NCI-H2196 treated with DMSO at 0.1 percent for 48 hours (cell line): ENCODE data around the gene PEAK3.
A peak's percentile ranks its signal among the peaks of the same experiment; 100 is the strongest.
"Not testable (repeated sequence)": the region's sequence is repeated elsewhere in the genome, so short reads cannot be mapped to it uniquely, and the experiment has no call there.

Experiments
- DNase-seq: peaks from one replicate; lab custom pipeline; 2025; ENCODE audit not compliant: unreplicated experiment; lab: John Stamatoyannopoulos, UW

PEAK3 gene

DNA sequence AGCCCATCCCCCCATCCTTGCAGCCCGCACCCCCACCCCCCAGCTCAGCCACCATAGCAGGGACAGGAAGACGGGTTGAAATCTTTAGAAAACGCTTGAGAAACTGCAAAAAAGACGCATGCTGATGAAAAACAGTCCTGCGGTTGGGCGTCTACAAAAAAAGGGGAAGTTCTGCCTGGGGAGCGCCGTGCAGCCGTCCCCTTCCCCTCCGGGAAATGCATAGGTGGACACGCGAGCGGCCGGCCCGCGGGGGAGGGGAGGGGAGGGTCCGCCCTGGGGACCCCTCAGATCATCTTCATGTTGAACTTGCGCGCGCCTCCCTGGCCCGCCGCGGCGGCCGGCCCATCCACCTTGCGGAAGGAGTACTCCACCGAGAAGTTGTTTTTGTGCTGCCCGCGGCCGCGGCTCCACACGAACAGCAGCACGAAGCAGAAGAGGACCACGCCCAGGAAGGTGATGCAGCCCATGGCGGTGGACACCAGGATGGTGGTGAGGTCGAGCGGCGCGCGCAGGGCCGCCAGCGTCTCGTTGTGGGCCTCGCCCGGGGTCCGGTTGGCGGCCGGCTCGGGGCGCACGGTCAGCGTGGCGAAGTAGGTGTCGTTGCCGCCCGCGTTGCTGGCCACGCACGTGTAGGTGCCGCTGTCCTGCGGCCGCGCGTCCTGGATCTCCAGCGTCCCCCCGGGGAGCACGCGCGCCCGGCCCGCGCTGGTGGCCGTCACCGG is 7.9 kb upstream of the PEAK3 start:
- no peak for DNase-seq

DNA sequence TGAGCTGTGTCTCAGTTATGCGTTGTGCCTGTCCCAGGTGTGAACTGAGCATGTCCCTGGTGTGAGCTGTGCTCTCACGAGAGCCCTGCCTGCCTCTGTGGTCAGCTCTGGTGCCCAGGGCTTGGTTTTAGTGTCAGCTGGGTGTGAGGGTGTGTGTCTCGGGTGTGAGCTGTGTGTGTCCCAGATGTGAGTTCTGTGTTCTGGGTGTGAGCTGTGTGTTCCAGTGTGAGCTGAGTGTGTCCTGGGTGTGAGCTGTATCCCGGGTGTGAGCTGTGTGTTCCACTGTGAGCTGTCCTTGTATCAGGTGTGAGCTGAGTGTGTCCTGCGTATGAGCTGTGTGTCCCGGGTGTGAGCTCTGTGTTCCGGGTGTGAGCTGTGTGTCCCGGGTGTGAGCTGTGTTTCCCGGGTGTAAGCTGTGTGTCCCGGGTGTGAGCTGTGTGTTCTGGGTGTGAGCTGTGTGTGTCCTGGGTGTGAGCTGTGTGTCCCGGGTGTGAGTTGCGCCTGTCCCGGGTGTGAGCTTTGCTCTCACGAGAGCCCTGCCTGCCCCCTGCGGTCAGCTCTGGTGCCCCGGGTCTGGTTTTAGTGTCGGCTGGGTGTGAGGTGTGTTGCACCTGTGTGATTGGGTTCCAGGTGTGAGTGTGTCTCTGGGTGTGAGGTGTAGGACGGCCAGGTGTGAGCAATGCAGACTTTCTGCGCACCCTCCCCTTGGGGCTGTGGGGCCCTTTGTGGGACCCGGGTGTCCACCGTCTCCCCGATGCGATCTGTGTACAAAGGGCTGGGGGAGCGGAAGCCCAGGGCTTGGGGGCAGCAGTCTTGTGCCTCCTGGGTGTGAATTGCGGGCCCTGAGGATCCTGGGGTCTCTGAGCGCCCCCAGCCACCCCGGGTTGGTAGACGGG is 7.1 kb upstream of the PEAK3 start:
- DNase-seq: no peak

GRCh38 chr19:2288338-2288817 is 6.4 kb upstream of the PEAK3 start:
- no peak for DNase-seq

DNA sequence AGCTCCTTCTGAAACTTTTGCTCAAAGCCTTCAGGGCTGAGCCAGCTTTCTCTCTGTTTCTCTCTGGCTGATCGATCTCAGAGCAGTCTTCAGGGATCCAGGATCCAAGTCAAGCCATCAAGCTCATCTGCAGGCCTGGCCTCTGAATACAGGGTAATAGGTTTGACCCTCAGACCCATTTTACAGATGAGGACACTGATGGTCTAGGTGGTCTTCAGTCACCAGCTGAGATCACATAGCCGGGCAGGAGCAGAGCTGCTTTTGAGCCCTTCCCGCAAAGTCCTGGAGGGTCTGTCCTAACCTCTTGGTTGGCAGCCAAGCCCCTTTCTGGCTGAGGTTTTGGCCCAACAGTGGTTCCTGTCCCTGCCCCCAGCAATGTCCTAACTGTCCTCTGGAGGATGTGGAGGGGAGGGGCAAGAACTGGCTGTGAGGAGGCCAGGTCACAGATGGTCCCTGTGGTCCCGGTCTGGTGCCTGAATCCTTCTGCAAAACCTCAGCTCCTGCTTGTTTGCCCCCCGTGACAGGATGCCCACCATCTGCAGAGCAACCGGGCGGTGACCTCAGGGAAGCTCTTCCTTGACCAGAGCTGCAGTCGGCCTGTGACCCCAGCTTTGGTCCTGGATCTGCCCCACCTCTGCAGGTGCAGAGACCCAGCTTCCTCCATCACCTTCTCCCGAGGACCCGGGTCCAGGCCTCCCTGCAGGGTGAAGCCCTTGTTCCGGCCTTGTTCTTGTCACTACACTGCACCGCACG is 5.8 kb upstream of the PEAK3 start:
- no peak for DNase-seq

- DNase-seq: no peak
Measured at GRCh38 chr19:2286402-2287140, 4.6 kb upstream of the PEAK3 start.

DNA sequence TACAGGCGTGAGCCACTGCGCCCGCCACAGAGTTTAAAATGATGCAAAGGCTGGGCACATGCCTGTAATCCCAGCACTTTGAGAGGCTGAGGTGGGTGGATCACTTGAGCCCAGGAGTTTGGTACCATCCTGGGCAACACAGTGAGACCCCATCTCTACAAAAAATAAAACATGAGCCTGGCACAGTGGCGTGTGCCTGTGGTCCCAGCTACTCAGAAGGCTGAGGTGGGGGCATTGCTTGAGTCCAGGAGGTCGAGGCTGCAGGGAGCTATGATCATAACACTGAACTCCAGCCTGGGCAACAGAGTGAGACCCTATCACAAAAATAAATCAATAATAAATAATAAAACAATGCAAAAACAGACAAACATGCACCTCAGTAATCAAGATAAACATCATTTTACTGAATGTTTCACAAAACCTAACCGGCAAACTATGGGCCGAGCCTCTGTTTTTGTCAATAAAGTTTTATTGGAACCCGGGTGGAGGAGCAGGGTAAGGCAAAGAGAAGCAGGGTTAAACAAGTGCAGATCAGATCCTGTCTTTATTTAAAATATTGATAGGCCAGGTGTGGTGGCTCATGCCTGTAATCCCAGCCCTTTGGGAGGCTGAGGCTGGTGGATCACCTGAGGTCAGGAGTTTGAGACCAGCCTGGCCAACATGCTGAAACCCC is 2.0 kb upstream of the PEAK3 start:
- DNase-seq: no peak

DNA sequence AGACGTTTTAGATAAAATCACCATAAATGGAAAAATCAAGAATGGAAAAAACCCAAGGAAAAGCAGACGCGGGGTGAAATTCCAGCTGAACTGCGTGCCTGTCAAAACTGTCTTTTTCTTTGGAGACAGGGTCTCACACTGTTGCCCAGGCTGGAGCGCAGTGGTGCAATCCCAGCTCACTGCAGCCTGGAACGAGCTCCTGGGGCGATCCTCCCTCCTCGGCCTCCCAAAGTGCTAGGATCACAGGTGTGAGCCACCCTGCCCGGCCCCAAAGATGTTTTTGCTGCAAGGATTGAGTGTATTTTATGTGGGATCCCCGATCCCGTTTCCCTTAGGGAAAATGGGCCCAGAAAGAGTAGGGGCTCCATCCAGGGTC is 875 bp upstream of the PEAK3 start:
- no peak for DNase-seq

DNA sequence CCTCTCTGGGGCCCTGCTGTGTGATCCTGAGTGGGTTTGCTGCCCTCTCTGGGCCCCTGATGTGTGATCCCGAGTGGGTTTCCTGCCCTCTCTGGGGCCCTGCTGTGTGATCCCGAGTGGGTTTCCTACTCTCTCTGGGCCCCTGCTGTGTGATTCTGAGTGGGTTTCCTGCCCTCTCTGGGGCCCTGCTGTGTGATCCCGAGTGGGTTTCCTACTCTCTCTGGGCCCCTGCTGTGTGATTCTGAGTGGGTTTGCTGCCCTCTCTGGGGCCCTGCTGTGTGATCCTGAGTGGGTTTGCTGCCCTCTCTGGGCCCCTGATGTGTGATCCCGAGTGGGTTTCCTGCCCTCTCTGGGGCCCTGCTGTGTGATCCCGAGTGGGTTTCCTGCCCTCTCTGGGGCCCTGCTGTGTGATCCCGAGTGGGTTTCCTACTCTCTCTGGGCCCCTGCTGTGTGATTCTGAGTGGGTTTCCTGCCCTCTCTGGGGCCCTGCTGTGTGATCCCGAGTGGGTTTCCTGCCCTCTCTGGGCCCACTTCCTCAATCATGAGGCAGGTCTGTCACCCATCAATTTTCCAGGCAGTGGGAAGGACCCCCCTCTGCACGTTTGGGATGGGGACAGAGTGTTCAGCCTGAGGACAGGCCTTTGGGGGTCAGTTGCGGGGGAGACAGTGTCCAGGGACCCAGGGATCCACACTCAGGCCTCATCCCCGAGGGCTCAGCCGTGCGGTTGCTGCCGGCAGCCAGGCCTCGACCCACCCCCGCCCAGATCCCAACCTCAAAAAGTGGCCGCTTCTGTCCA is 512 bp downstream of the PEAK3 start:
- DNase-seq: not testable (repeated sequence)

DNA sequence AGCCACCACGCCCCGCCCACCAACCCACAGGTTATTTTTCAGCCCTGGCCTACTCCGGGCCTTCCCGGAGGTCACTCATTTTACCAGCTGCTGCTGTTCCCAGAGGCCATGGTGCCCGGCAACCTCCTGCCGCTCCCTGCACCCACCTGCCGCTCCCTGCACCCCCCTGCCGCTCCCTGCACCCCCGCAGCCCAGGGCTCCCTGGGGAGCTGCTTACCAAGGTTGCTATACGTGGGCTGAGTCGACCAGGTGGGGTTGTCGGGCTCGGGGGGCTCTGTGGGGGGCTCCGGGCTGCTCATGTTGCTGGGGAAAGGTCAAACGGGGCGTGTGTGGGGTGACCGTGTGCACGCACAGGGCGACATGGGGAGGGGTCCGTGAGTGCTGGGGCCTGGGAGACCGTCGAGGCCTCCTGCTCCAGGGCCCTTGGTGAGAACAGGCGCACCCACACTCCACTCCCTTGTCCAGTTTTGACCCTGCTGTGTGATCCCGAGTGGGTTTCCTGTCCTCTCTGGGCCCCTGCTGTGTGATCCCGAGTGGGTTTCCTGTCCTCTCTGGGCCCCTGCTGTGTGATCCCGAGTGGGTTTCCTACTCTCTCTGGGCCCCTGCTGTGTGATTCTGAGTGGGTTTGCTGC is 1.2 kb downstream of the PEAK3 start:
- no peak for DNase-seq

- no peak for DNase-seq
Measured at GRCh38 chr19:2278459-2279158, 3.4 kb downstream of the PEAK3 start.

GRCh38 chr19:2277138-2277537 is 4.8 kb downstream of the PEAK3 start:
- no peak for DNase-seq

- no peak for DNase-seq
Measured at GRCh38 chr19:2276429-2276986, 5.5 kb downstream of the PEAK3 start.

DNA sequence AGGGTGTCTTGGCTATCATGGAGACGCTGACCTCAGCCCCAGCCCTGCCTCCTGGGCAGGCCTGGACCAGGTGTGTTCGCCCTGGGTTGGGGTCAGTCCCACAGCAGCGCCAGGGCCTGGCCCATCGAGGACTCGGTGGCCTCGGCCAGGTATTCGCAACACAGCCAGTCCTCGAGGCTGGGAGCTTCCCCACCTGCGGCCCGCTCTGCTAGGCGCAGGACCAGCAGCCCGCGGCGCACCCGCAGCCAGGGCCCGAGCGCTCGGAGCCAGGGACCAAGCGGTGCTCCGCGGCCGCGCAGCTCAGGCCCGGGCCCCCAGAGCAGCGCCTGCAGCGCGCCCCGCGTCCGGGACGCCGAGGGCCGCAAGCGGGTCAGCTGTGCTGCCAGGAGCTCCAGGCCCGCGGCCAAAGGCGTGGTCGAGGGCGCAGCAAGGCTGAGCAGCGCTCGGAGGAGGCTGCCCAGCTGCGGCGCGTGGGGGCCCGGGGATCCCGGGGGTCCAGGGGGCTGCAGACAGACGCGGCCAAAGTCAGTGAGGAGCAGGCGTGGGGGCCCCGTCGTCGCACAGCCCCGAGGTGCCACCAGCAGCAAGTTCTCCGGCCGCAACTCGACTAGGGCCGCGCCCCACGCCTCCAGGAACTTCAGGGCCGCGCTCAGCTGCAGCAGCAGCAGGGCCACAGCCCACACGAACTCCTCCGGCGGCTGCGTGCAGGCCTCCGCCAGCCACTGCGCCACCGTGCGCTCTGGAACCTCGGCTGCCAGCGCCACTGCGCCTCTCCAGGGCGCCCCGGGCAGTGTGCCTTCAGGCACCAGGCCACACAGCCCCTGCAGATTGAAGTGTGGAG is 6.2 kb downstream of the PEAK3 start:
- no peak for DNase-seq

DNA sequence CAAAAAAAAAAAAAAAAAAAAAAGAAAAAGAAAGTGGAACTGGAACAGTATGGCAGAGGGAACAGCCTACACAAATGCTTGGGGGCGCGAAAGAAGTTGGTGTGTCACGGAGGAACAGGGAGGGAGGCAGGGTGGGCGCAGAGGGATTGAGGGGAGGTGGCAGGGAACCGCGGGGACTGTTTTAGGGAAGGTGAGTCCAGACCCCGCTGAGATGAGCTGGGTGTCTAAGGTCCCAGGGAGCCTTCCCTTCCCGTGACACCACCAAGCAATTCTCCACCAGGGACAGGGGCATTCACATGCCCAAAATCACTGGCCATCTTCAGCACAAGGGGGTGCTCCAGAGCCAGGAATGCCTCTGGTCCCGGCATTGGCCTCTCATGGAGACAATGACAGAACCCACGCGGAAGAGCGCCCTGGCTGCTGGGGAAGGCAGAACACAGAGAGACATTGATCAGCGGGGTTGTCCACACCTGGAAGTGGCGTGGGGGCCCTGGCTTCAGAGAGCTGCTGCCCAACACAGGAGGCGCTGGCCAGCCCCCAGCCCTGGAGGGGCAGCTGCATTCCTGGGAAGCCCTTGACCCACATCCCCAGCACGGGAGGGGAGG is 6.9 kb downstream of the PEAK3 start:
- DNase-seq: peak; percentile 46

- DNase-seq: no peak
Measured at GRCh38 chr19:2274185-2274711, 7.7 kb downstream of the PEAK3 start.

GRCh38 chr19:2273356-2274184 is 8.4 kb downstream of the PEAK3 start:
- DNase-seq: peak; percentile 28
